Heart left ventricle (tissue), 13 donors: ENCODE data around the gene PPIE.

Experiments
- POLR2A ChIP-seq, 2 donors: fragments of 450-650 bp; IDR thresholded peaks; one replicate each; pipeline ENCODE4 v1.6.1; 2017; ENCODE audit warnings: antibody characterized with exemption in 2 of 2, mild to moderate bottlenecking in 2 of 2, moderate library complexity in 2 of 2
- TF ChIP-seq, protein P1 (sequence below), 12 donors: fragments of 200-600 bp; sonication (generic) in 4 of 12; IDR thresholded peaks; one replicate each; pipeline versions ENCODE4 v1.5.0 to v1.8.0; 2018 to 2022; ENCODE audit warnings: antibody characterized with exemption in 12 of 12, mild to moderate bottlenecking in 5 of 12
- donor health status: ischemic (EF 13 %, LVEDD 7.1; RV severe dilation, severe dysfunction).
- donor health status: DM: no; HTN: yes; CAD: no.
- donor health status: DM: no; HTN: no; CAD: no.
- donor health status: ischemic (EF 25% LVEDD 6.9; RV normal size, moderate dysfunction).
- donor health status: ischemic (EF 25% LVEDD 5.7; RV mildly dilated, moderate dysfunction).
- donor health status: ischemic (EF 35%, LVEDD 5.7; RV mildly dilated, moderate dysfunction).
- donor health status: nonischemic (EF 11% LVEDD 7.7; RV severe dilation, severe dysfunction).
- donor health status: DM: yes; HTN: yes; CAD: no.
- donor health status: PGD.
- donor health status: ischemic (EF 29% LVEDD 5.4; RV normal size, mild dysfunction).
- donor health status: nonischemic (EF 23%, LVEDD 6.1; RV moderate dilation, normal function).

DNA sequence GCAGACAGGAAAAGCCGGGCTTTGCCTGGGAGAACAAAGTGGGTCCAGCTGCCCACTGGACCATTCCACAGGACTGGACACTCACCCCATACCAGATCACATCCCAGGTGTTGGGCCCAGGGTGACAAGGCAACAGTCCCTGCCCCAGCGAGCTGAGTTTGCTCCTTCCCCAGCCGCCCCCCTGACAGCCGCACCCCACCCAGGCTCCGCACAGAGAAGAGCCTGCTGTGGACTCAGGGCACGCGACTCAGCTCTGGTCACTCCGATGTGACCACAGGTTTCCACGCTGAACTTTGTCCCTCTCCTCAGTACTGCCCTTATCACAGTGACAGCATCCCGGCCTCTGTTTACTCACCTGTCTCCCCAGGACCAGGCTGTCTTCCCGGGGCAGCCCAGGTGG is 48.8 kb downstream of the PPIE start:
- TF ChIP-seq POLR2A (IDR thresholded peaks at IDR 0.05): no peak
- TF ChIP-seq, protein P1, sequence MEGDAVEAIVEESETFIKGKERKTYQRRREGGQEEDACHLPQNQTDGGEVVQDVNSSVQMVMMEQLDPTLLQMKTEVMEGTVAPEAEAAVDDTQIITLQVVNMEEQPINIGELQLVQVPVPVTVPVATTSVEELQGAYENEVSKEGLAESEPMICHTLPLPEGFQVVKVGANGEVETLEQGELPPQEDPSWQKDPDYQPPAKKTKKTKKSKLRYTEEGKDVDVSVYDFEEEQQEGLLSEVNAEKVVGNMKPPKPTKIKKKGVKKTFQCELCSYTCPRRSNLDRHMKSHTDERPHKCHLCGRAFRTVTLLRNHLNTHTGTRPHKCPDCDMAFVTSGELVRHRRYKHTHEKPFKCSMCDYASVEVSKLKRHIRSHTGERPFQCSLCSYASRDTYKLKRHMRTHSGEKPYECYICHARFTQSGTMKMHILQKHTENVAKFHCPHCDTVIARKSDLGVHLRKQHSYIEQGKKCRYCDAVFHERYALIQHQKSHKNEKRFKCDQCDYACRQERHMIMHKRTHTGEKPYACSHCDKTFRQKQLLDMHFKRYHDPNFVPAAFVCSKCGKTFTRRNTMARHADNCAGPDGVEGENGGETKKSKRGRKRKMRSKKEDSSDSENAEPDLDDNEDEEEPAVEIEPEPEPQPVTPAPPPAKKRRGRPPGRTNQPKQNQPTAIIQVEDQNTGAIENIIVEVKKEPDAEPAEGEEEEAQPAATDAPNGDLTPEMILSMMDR (IDR thresholded peaks at IDR 0.05): no peak
